M059J (cell line): Measurements from ENCODE around the gene NDE1. TPM values are rescaled to one million over a fixed set of nuclear protein-coding genes. Genes with fewer than 3 reads are reported as not detected.
"Not testable (repeated sequence)": the region's sequence is repeated elsewhere in the genome, so short reads cannot be mapped to it uniquely, and the experiment has no call there.

Source experiments
- DNase-seq: peaks from one replicate; pipeline ENCODE4 v3.0.0-alpha.2; 2012; ENCODE audit warnings: low read depth
- total RNA-seq: library from RNA; depleted of rRNA; stranded (reverse); fragments of >200 nt; shearing (Covaris generic); gene quantifications from 2 replicates; pipeline ENCODE4 v1.2.3, GENCODE V29; 2014; rRNA removed

NDE1 gene
- 57.7 and 78.6 TPM in 2 replicates for total RNA-seq

DNA sequence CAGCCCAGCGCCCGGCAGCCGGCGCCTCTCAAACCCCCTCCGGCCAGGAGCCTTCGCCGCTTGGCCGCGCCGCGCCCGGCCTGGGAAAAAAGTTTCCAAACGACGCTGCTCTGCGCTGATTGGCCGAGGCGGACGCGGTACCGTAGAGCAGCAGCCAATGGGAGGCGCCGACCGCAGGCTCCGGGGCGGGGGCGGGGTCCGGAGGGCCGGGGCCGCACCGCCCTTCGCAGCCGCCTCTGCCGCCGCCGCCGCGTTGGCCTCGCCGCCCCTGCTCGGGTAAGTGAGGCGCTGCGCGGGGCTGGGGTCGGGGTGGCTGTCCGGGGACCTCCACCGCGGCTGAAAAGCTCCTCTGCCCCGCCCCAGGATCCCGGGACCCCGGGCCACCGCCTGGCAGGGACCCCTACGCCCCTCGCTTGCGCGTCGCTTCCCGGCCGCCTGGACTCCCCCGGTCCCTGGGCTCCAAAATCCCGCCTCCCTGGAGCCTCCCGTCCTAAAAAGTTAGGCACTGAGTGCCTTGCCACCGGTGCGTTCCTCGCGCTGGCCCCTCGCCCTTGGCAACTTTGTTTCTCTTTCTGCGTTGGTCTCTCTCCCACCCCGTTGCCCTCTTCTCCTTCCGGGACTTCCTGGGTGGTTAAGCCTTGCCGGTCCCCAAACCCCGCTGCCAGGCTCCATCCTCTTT is at the start of gene NDE1:
TSS of gene NDE1 (plus strand) at position 227 of the 679 bp plus-strand sequence. CDS start 14,534 bp downstream, outside the sequence.
- DNase-seq, result peak; percentile 91

DNA sequence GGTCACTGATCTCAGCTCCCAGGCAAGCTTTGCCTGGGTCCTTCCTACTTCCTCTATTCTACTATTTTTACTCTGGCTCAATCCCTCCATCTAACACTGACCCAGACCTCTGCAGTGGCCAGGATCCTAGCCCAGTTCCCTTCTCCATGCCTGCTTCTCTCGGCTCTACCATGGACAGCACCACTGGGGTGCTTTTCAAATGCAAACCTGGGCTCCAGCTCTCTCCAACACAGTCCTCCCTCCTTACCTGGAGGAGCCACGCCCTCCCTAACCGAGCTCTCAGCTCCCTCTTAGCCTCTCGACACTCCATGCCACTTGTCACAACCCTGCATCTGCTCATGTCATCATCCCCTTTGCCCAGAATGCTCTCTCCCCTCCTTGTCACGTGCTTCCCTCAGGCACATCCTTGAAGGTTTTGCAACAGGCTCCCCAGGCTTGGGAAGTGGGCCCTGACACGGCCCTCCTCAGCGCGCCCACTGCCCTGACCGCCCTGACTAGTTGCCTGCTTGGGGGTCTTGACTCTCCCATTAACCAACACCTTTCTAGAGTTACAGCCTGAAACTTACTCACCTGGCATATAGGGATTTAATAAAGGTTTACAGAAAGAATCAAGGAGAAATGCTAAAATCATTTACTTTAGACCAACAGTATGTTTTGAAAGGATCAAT is 48.7 kb upstream of the NDE1 start:
- DNase-seq, result no peak

DNA sequence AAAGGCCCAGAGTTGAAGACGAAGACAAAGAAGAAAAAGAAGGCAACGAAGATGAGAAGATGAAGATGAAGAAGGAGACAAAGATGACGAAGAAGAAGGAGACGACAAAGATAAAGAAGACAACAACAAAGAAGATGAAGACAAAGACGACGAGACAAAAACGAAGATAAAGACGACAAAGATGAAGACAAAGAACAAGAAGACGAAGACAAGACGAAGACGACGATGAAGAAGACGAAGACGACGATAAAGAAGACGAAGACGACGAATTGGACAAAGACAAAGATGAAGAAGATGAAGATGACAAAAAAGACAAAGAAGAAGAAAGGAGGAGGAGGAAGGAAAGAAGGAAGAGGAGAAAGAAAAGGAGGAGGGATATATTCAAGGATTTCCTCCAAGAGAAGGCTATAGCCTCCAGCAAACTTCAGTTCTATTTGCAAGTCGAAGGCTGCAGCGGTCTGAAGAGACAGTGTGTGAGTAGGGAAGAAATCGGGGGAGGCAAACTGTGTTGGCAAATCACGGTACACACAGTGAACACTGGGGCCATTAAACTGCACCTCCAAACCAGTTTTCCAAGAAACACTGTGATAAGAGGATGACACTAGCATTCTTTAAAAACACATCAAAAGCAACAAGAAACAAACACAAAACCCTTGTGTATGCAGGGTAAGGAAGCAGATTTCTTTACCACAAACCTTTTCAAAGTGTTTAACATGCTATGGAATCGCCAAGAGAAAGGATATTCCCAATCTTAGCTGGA is 47.6 kb upstream of the NDE1 start:
- DNase-seq, result no peak

- peak; percentile 61 for DNase-seq
Observed at GRCh38 chr16:15604460-15605440, 45.3 kb upstream of the NDE1 start.

DNA sequence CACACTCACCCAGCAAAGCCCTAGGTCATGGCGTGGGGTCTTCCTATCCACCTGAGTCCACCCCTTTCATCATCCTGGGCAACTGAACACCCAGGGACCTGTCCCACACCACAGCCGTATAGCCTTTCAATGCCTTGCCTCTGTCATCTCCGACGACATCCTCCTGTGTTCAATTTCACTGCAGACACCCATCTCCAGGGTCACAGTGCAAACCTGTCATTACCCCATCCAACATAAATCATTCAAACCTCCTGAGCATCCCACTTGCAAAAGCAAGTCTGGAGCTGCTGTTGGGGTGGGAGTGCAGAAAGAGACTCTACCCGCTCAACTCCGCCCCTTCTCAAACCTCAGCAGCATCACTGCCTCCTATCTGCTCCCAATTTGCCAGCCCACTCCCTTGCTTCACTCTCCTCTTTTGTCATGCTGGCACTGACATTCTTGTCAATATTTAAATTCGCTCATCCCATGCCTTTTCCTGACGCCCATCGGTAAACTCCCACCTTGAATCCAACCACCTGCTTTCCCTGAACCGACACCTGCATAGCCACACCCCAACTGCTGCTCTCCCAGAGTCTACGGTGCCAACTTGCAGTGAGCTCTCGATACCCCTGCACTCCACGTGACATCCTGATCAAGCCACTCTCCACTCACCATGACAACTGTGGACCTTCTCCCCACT is 44.1 kb upstream of the NDE1 start:
- no peak for DNase-seq

- no peak for DNase-seq
Observed at GRCh38 chr16:15606518-15607220, 43.4 kb upstream of the NDE1 start.

- not testable (repeated sequence) for DNase-seq
Observed at GRCh38 chr16:15607221-15607699, 42.8 kb upstream of the NDE1 start.

DNA sequence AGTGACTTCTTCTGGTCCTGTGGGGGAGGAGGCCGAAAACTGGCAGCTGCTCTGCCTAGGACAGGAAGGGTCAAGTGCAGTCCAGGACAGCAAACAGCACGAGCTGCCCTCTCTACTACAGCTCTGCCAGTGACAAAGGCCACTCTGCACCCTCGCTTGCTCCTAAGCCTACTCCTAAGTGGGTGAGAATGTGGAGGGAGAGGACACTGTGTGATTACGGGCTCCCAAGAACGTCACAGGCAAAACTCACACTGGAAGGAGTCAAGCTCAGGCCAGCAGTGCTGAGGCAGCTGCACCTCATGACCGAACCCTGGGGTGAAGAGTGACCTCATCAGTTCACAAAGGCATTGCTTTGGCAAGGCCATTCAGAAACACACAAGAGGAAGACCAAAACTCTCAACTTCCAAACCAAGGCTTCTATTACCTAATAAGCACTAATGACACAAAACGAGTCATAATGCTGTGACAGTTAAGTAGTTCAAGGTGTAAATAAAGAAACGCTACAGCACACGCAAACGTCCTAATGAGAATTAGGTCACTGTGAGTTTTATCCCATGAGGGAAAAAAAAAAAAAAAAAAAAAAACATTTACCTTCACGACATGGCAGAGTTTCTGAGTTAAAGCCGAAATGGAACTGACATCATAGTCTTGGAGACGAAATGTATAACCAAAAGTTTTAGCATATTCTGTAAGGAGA is 42.2 kb upstream of the NDE1 start:
- DNase-seq, result peak; percentile 35

GRCh38 chr16:15608398-15609285 is 41.4 kb upstream of the NDE1 start:
- peak; percentile 10 for DNase-seq

DNA sequence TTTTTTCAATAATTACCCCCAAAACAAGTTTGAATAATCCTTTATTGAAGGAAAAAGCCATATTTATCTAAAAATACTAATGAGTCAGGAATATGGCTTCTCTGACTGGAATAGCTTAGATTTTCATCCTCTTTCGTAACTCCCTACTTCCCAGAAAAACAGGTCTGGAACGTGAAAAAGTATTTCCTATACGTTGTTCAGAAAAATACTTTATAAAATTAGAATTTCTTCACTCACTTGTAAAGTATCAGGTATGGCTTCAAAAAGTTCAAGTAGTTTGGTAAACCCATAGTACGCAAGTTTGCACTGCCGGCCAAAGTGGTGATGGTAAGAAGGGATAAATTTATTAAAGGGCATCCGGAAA is 40.8 kb upstream of the NDE1 start:
- no peak for DNase-seq

GRCh38 chr16:15610369-15610871 is 39.6 kb upstream of the NDE1 start:
- DNase-seq, result peak; percentile 18

DNA sequence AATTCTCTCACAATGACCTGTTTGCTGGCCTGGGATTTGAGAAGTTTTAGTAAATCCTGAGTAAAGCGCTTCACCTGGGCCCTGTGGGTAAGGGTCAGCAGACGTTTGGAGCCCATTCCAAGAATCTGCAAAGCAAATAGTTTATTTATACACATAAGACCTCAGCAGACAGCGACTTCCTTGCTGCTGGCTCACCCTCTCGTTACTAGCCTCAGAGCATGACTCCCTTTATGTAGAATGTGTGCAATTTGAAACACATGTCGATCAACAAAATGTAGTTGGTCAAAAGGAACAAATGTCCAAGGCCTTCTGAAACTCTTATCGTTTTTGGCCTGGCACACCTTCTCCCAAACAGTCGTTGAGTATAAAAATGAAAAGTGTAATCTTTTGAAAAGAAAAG is 38.4 kb upstream of the NDE1 start:
- no peak for DNase-seq

- DNase-seq, result peak; percentile 24
Observed at GRCh38 chr16:15613676-15614075, 36.4 kb upstream of the NDE1 start.

- no peak for DNase-seq
Observed at GRCh38 chr16:15616012-15616411, 34.0 kb upstream of the NDE1 start.

DNA sequence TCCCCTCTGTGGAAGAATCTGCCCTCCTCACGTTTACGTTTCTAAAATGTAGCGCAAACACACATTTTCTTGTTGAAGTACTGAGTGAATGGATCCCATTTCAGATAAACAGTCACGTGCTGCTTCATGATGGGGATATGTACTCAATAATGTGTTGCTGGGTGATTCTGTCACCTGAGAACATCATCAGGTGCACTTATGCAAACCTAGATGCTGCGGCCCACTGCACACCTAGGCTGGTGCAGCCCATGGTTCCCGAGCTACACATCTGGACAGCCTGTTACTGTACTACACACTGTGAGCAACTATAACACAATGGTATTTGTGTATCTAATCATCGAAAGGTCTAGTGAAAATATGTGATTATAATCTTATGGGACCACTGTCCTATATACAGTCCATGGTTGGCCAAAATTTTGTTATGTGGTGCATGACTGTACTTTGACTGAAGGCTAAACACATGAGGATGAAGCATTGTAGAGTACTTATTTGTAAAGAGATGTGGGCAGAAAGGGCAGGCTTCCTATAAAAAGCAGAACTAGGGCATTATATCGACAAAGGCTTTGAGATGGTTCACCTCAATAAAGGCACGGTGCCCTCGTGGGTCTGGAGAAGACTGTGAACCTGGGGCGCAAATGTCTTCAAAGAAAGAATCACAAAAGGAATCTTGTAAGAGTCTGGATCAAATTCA is 33.4 kb upstream of the NDE1 start:
- no peak for DNase-seq

GRCh38 chr16:15617901-15618300 is 32.1 kb upstream of the NDE1 start:
- DNase-seq, result no peak

- DNase-seq, result peak; percentile 46
Observed at GRCh38 chr16:15618392-15618791, 31.7 kb upstream of the NDE1 start.
